ENCODE results near the gene TERT.

DNA sequence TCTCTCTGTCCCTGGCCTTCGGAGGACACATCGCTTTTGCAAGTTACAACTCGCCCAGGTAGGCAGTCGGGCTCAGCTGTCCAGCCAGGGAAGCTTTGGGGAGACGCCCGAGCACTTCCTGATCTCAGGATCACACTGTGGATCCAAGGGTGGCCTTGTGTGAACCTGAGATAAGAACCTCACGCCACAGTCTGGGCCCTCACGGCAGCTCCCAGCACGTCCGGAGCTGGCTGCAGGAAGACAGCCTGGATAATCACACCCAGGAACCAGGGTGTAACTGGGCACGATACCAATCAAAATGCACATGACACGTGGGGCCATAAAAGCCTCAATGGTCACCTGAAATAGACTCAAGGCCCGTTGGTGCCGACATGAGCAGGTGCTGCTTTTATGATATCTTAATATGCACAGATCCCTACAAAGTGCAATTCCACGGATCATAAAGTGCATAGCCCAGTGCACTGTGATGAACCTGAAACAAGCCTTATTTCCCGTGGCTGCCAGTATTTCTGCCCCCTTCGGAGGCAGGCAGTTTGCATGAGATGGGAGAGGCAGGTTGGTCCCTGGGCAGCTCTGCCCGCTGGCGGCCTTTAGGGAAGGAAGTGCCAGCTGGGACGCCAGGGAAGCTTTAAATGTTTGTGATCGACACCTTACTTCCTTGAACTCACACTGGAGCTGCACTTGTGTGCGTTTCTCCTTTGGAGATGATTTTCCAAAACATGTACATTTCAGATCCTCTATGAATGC is 55.2 kb downstream of the TERT start:
- no peak for TF ChIP-seq EZH2 (IDR thresholded peaks at IDR 0.05)
- TF ChIP-seq, protein P1, sequence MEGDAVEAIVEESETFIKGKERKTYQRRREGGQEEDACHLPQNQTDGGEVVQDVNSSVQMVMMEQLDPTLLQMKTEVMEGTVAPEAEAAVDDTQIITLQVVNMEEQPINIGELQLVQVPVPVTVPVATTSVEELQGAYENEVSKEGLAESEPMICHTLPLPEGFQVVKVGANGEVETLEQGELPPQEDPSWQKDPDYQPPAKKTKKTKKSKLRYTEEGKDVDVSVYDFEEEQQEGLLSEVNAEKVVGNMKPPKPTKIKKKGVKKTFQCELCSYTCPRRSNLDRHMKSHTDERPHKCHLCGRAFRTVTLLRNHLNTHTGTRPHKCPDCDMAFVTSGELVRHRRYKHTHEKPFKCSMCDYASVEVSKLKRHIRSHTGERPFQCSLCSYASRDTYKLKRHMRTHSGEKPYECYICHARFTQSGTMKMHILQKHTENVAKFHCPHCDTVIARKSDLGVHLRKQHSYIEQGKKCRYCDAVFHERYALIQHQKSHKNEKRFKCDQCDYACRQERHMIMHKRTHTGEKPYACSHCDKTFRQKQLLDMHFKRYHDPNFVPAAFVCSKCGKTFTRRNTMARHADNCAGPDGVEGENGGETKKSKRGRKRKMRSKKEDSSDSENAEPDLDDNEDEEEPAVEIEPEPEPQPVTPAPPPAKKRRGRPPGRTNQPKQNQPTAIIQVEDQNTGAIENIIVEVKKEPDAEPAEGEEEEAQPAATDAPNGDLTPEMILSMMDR (IDR thresholded peaks at IDR 0.05) = no peak
